H1 (cell line): Measurements from ENCODE around the gene CAMKMT. TPM values are rescaled to one million over a fixed set of nuclear protein-coding genes. Genes with fewer than 3 reads are reported as not detected.

Experiments
- CTCF ChIA-PET: fragments of 300-600 bp; sonication (Branson Sonifier 250); formaldehyde crosslinking; loops from one replicate; lab custom pipeline; 2021; ENCODE audit not compliant: partially characterized antibody; lab: Charles Lee
- POLR2A ChIA-PET: fragments of 300-600 bp; sonication (Branson Sonifier 250); formaldehyde crosslinking; loops from one replicate; lab custom pipeline; 2021; ENCODE audit warnings: inconsistent platforms; ENCODE audit not compliant: partially characterized antibody; lab: Charles Lee
- DNase-seq, 2 experiments: peaks; one replicate each; pipeline versions ENCODE4 v3.0.0 to v3.0.0-alpha.2; 2010 to 2022; ENCODE audit warnings: low spot score in 2 of 2, low read depth in 1 of 2, mixed read lengths in 1 of 2
- FAIRE-seq: peaks from 2 replicates; lab custom pipeline; 2011; peaks lifted over from hg19 to GRCh38; lab: Jason Lieb, UNC
- H2AFZ ChIP-seq: 2 replicates; pipeline ENCODE4 v1.8.1; 2012; ENCODE audit warnings: low read length, inconsistent platforms
- H2AK5ac ChIP-seq: 2 replicates; pipeline ENCODE4 v1.6.1; 2013; ENCODE audit warnings: low read depth, low read length
- H2BK120ac ChIP-seq: replicated peaks from 2 replicates; pipeline ENCODE3; 2013; ENCODE audit warnings: low read depth, low read length, inconsistent platforms
- H2BK12ac ChIP-seq: 2 replicates; pipeline ENCODE4 v1.6.1; 2013; ENCODE audit warnings: low read depth, low read length
- H2BK15ac ChIP-seq: 2 replicates; pipeline ENCODE4 v1.6.1; 2013; ENCODE audit warnings: low read length
- H2BK20ac ChIP-seq: 2 replicates; pipeline ENCODE4 v1.6.1; 2013; ENCODE audit warnings: low read length
- H2BK5ac ChIP-seq: 2 replicates; pipeline ENCODE4 v1.6.1; 2013; ENCODE audit warnings: low read depth, low read length
- H3K14ac ChIP-seq: 2 replicates; pipeline ENCODE4 v1.6.1; 2013; ENCODE audit warnings: inconsistent platforms; ENCODE audit not compliant: insufficient read length
- H3K18ac ChIP-seq: 2 replicates; pipeline ENCODE4 v1.6.1; 2013; ENCODE audit warnings: low read length; ENCODE audit errors: extremely low read depth
- H3K23ac ChIP-seq: 2 replicates; pipeline ENCODE4 v1.6.1; 2013; ENCODE audit warnings: inconsistent platforms; ENCODE audit not compliant: insufficient read length
- H3K23me2 ChIP-seq: 2 replicates; pipeline ENCODE4 v1.6.1; 2013; ENCODE audit warnings: low read depth, low read length
- H3K27ac ChIP-seq: 2 replicates; pipeline ENCODE4 v1.6.1; 2011; ENCODE audit warnings: low read depth, low read length, inconsistent platforms
- H3K27me3 ChIP-seq, 4 experiments: replicated peaks in 1 of 4; 1 replicate in 1 of 4; 2 replicates in 3 of 4; pipeline versions ENCODE4 v1.6.1 to v1.8.1; 2011 to 2013; ENCODE audit warnings: low read length in 3 of 4, mild to moderate bottlenecking in 3 of 4, inconsistent platforms in 2 of 4, mixed read lengths in 2 of 4, moderate library complexity in 1 of 4; ENCODE audit not compliant: control insufficient read depth in 3 of 4, insufficient read depth in 3 of 4; ENCODE audit errors: extremely low read depth in 1 of 4
- H3K36me3 ChIP-seq, 4 experiments: 2 replicates each; pipeline versions ENCODE4 v1.6.1 to v1.8.1; 2011 to 2013; ENCODE audit warnings: mild to moderate bottlenecking in 4 of 4, low read length in 3 of 4, moderate library complexity in 2 of 4, control low read depth in 1 of 4, inconsistent platforms in 1 of 4; ENCODE audit not compliant: insufficient read depth in 4 of 4, control insufficient read depth in 2 of 4
- H3K4ac ChIP-seq: replicated peaks from 2 replicates; pipeline ENCODE3; 2013; ENCODE audit warnings: low read length, low read depth, mixed read lengths, inconsistent platforms; ENCODE audit not compliant: insufficient read length
- H3K4me1 ChIP-seq, 4 experiments: replicated peaks in 1 of 4; 1 replicate in 1 of 4; 2 replicates in 3 of 4; pipeline versions ENCODE4 v1.6.1 to v1.8.1; 2011 to 2013; ENCODE audit warnings: low read length in 3 of 4, inconsistent platforms in 2 of 4, mixed read lengths in 1 of 4; ENCODE audit not compliant: insufficient read depth in 4 of 4, control insufficient read depth in 3 of 4
- H3K4me2 ChIP-seq, 2 experiments: 2 replicates each; pipeline versions ENCODE4 v1.6.1 to v1.8.1; 2011 to 2013; ENCODE audit warnings: low read depth in 2 of 2, low read length in 2 of 2, control low read depth in 1 of 2, inconsistent platforms in 1 of 2, mild to moderate bottlenecking in 1 of 2; ENCODE audit not compliant: insufficient read depth in 1 of 2
- H3K4me3 ChIP-seq, 4 experiments: fragments of 200-600, 300-600 bp in 1 of 4; sonication (generic), shearing (Covaris generic), sonication (Bioruptor Twin) in 1 of 4; 2 replicates each; pipeline versions ENCODE4 v1.5.1 to v1.8.1; 2011 to 2016; ENCODE audit warnings: low read length in 4 of 4, low read depth in 3 of 4, control low read depth in 2 of 4, inconsistent platforms in 2 of 4, mild to moderate bottlenecking in 2 of 4, mixed read lengths in 1 of 4, moderate library complexity in 1 of 4; ENCODE audit not compliant: insufficient read depth in 2 of 4; ENCODE audit errors: extremely low read depth in 1 of 4
- H3K56ac ChIP-seq: replicated peaks from 2 replicates; pipeline ENCODE3; 2013; ENCODE audit warnings: low read depth, mild to moderate bottlenecking, mixed read lengths, low read length, inconsistent platforms; ENCODE audit not compliant: insufficient read length
- H3K79me1 ChIP-seq: 2 replicates; pipeline ENCODE4 v1.6.1; 2013; ENCODE audit warnings: low read depth, low read length, control low read depth
- H3K79me2 ChIP-seq, 2 experiments: 2 replicates each; pipeline versions ENCODE4 v1.6.1 to v1.8.1; 2012 to 2013; ENCODE audit warnings: low read length in 2 of 2, mild to moderate bottlenecking in 2 of 2, inconsistent platforms in 1 of 2; ENCODE audit not compliant: insufficient read depth in 2 of 2, control insufficient read depth in 1 of 2
- H3K9ac ChIP-seq, 4 experiments: replicated peaks in 1 of 4; 1 replicate in 1 of 4; 2 replicates in 3 of 4; pipeline versions ENCODE4 v1.6.1 to v1.8.1; 2011 to 2013; ENCODE audit warnings: low read depth in 3 of 4, low read length in 3 of 4, control low read depth in 2 of 4, mild to moderate bottlenecking in 2 of 4, moderate library complexity in 2 of 4, inconsistent platforms in 1 of 4; ENCODE audit errors: extremely low read depth in 1 of 4
- H3K9me3 ChIP-seq, 2 experiments: 2 replicates each; pipeline versions ENCODE4 v1.6.1 to v1.8.1; 2012 to 2013; ENCODE audit warnings: mild to moderate bottlenecking in 2 of 2, moderate library complexity in 2 of 2, control low read depth in 1 of 2, inconsistent platforms in 1 of 2, low read depth in 1 of 2, low read length in 1 of 2, mixed read lengths in 1 of 2; ENCODE audit not compliant: insufficient read depth in 2 of 2
- H4K20me1 ChIP-seq, 2 experiments: replicated peaks in 1 of 2; 2 replicates each; pipeline versions ENCODE3 to v1.8.1; 2011 to 2013; ENCODE audit warnings: inconsistent platforms in 2 of 2, low read length in 2 of 2, mild to moderate bottlenecking in 1 of 2; ENCODE audit not compliant: insufficient read depth in 2 of 2, control insufficient read depth in 1 of 2
- H4K5ac ChIP-seq: 2 replicates; pipeline ENCODE4 v1.6.1; 2013; ENCODE audit warnings: low read length, low read depth, mixed read lengths, inconsistent platforms; ENCODE audit not compliant: insufficient read length
- H4K8ac ChIP-seq: 2 replicates; pipeline ENCODE4 v1.8.0; 2013; ENCODE audit warnings: mild to moderate bottlenecking, moderate library complexity, low read length, inconsistent platforms; ENCODE audit not compliant: insufficient read depth; ENCODE audit errors: extremely low read depth
- H4K91ac ChIP-seq: replicated peaks from 2 replicates; pipeline ENCODE3; 2013; ENCODE audit warnings: low read length, mixed read lengths, inconsistent platforms; ENCODE audit not compliant: insufficient read length
- EGR1 ChIP-seq: IDR thresholded peaks from 2 replicates; pipeline ENCODE4 v1.6.1; 2011; ENCODE audit warnings: low read depth, low read length, borderline replicate concordance
- JUN ChIP-seq: IDR thresholded peaks from 2 replicates; pipeline ENCODE4 v1.6.1; 2011; ENCODE audit warnings: low read depth, mild to moderate bottlenecking, improper control_type of control experiment, low read length
- KDM4A ChIP-seq: IDR thresholded peaks from one replicate; pipeline ENCODE4 v1.7.1; 2012; ENCODE audit warnings: low read depth, mild to moderate bottlenecking, moderate library complexity, low read length, inconsistent platforms; ENCODE audit not compliant: severe bottlenecking
- POU5F1 ChIP-seq: IDR thresholded peaks from 2 replicates; pipeline ENCODE4 v1.6.1; 2011; ENCODE audit warnings: low read depth, mild to moderate bottlenecking, low read length, moderate library complexity
- SRF ChIP-seq: IDR thresholded peaks from 2 replicates; pipeline ENCODE4 v1.6.1; 2011; ENCODE audit warnings: mild to moderate bottlenecking, low read depth, low read length, moderate library complexity
- TCF12 ChIP-seq: IDR thresholded peaks from 2 replicates; pipeline ENCODE4 v1.6.1; 2011; ENCODE audit warnings: low read depth, mild to moderate bottlenecking, low read length
- ZNF274 ChIP-seq: IDR thresholded peaks from 2 replicates; pipeline ENCODE4 v1.7.0; 2012; ENCODE audit warnings: low read length, borderline replicate concordance; ENCODE audit errors: extremely low read depth
- WGBS, 2 experiments: shearing (Covaris generic) in 1 of 2; methylation state at CpG; one replicate each; pipeline versions ENCODE4 v1.1.6 to v1.1.7; 2013 to 2015; ENCODE audit warnings: low lambda C conversion rate in 2 of 2, mixed read lengths in 2 of 2, inconsistent platforms in 1 of 2, low coverage in 1 of 2, missing lambda C conversion rate in 1 of 2; ENCODE audit not compliant: insufficient replicate concordance in 2 of 2, insufficient coverage in 1 of 2, insufficient read length in 1 of 2; ENCODE audit errors: extremely low coverage in 1 of 2, missing lambda C conversion rate in 1 of 2; 5-methylcytosine and 5-hydroxymethylcytosine counted together
- polyA plus RNA-seq, 7 experiments: library from polyadenylated mRNA; depleted of rRNA in 3 of 7; stranded (reverse) in 5 of 7; unstranded in 2 of 7; fragments of >200 nt in 5 of 7; fragments of 200-250 nt in 2 of 7; gene quantifications; 1 replicate in 5 of 7; 2 replicates in 1 of 7; 4 replicates in 1 of 7; pipeline versions ENCODE4 v1.2.1 to v1.2.3, GENCODE V29; 2011 to 2013; ENCODE audit warnings: missing spikeins in 2 of 7, mixed read lengths in 2 of 7
- total RNA-seq: library from RNA; stranded (reverse); fragmentation: NEBNext Ultra II Directional; extraction: Animal tissue kit (Norgen Biotek cat#: 25700); gene quantifications from 2 replicates; pipeline ENCODE4 v1.2.1, GENCODE V29; 2021
- TF ChIP-seq, protein P1 (sequence below): IDR thresholded peaks from 2 replicates; pipeline ENCODE4 v1.6.1; 2012; ENCODE audit warnings: inconsistent platforms

Gene CAMKMT
- total and polyA plus RNA-seq, 2 of the 8 experiments (the other 6 are each of a cell fraction or from before 2014, with no cell fraction given) = 14.7 to 22.4 TPM

DNA sequence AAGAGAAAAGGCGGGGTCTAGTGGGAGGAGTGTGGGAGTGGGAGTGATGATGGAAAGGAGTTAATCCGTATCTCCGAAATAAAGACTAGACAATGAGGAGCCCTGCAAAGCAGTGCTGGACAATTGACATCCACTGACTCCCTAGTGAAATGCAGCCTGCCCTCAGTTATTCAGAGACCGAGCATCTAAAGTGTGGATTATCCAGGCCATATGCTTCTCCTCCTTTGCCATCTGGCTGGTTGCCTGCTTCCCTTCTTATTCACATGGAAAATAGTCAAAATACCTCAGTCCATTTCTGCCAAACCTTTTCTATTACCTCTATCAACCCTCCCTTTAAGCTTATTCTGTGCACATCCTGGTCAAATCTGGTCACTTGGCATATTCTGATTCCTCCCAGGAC is 291.0 kb downstream of the CAMKMT start:
- H3K56ac ChIP-seq = no peak overlapping the region
- WGBS, 2 experiments = 85% methylated on average over 4 of the region's 4 CpGs; no CpG with 5 or more reads in 1 of the 2 experiments
- no peaks in the 10 kb centered on the region for H3K36me3 ChIP-seq
- no peak overlapping the region for H3K4me3 ChIP-seq
- H3K18ac ChIP-seq = no peak overlapping the region; the same call in 1 of the 2 replicates
- H2AK5ac ChIP-seq = peak overlapping the region; percentile 17; the same call in 1 of the 2 replicates
- no peak overlapping the region for H3K9ac ChIP-seq
- TF ChIP-seq POU5F1 (no peak), SRF (no peak), KDM4A (no peak), ZNF274 (no peak), EGR1 (no peak), TCF12 (0 out of 2 replicates have a peak, but pooled peaks have one; percentile 20), JUN (no peak)
- TF ChIP-seq, protein P1, sequence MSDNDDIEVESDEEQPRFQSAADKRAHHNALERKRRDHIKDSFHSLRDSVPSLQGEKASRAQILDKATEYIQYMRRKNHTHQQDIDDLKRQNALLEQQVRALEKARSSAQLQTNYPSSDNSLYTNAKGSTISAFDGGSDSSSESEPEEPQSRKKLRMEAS = no peak
- no peak overlapping the region for H3K4ac ChIP-seq
- H3K23ac ChIP-seq = no peak overlapping the region
- DNase-seq (no peak), FAIRE-seq (peak; percentile 63)
- H2BK15ac ChIP-seq = no peak overlapping the region
- no peak overlapping the region for H2BK120ac ChIP-seq
- peak overlapping the region; percentile 86 for H2BK12ac ChIP-seq
- no peaks in the 10 kb centered on the region for H4K20me1 ChIP-seq
- no peak overlapping the region for H4K91ac ChIP-seq
- H4K8ac ChIP-seq = no peak overlapping the region
- H4K5ac ChIP-seq = no peak overlapping the region
- H2BK20ac ChIP-seq = peak overlapping the region; percentile 35; the same call in 1 of the 2 replicates
- no peaks in the 10 kb centered on the region for H3K23me2 ChIP-seq
- ChIA-PET POLR2A (no interaction called here), CTCF (interaction anchor here (0.8 to 1.8 kb wide), 3 partner anchors 13 to 173 kb away, joined by 3 to 7 read pairs (median 4); no protein-coding TSS in a partner anchor)
- no peaks in the 10 kb centered on the region for H3K9me3 ChIP-seq
- no peaks in the 10 kb centered on the region for H3K27me3 ChIP-seq
- no peaks in the 10 kb centered on the region for H3K79me2 ChIP-seq
- peak overlapping the region in 1 of 2 experiments; percentile 4; a peak in 2 of 4 replicates for H3K4me2 ChIP-seq
- H3K27ac ChIP-seq = no peak overlapping the region
- no peak overlapping the region for H2AFZ ChIP-seq
- no peaks in the 10 kb centered on the region for H3K79me1 ChIP-seq
- peaks cover 0 to 11% (median 6%) of the 10 kb centered on the region in 4 experiments; a peak in 3 of 7 replicates for H3K4me1 ChIP-seq
- no peak overlapping the region for H3K14ac ChIP-seq
- H2BK5ac ChIP-seq = peak overlapping the region; percentile 22; the same call in 1 of the 2 replicates
